Spleen (tissue), 11 donors: Measurements from ENCODE around the gene ATXN10. TPM values are rescaled to one million over a fixed set of nuclear protein-coding genes. Genes with fewer than 3 reads are reported as not detected.

Source experiments
- DNase-seq: peaks from one replicate; pipeline ENCODE4 v3.0.0-alpha.2; 2020
- H3K27ac ChIP-seq, 8 donors: fragments of 200-600 bp; sonication (generic) in 7 of 8; 1 replicate in 4 of 8; 2 replicates in 4 of 8; pipeline versions ENCODE4 v1.5.0 to v1.8.0; 2016 to 2021; ENCODE audit warnings: inconsistent platforms in 4 of 8, mild to moderate bottlenecking in 4 of 8, moderate library complexity in 1 of 8
- H3K27me3 ChIP-seq, 7 donors: fragments of 200-600 bp; sonication (generic) in 6 of 7; replicated peaks in 1 of 7; 1 replicate in 4 of 7; 2 replicates in 3 of 7; pipeline versions ENCODE4 v1.5.0 to v1.8.0; 2016 to 2021; ENCODE audit warnings: inconsistent platforms in 3 of 7, mild to moderate bottlenecking in 1 of 7
- H3K36me3 ChIP-seq, 6 donors: fragments of 200-600 bp; sonication (generic) in 5 of 6; 1 replicate in 4 of 6; 2 replicates in 2 of 6; pipeline versions ENCODE4 v1.5.0 to v1.8.0; 2016 to 2021; ENCODE audit warnings: inconsistent platforms in 2 of 6
- H3K4me1 ChIP-seq, 6 donors: fragments of 200-600 bp; sonication (generic) in 5 of 6; 1 replicate in 3 of 6; 2 replicates in 3 of 6; pipeline versions ENCODE4 v1.5.0 to v1.8.0; 2016 to 2021; ENCODE audit warnings: inconsistent platforms in 3 of 6
- H3K4me3 ChIP-seq, 8 donors: fragments of 200-600 bp; sonication (generic) in 7 of 8; 1 replicate in 4 of 8; 2 replicates in 4 of 8; pipeline versions ENCODE4 v1.5.0 to v1.8.0; 2016 to 2021; ENCODE audit warnings: inconsistent platforms in 4 of 8, mild to moderate bottlenecking in 4 of 8, moderate library complexity in 2 of 8
- H3K9me3 ChIP-seq, 8 donors: fragments of 200-600 bp; sonication (generic) in 7 of 8; 1 replicate in 4 of 8; 2 replicates in 4 of 8; pipeline versions ENCODE4 v1.5.0 to v1.8.0; 2016 to 2021; ENCODE audit warnings: inconsistent platforms in 4 of 8
- POLR2A ChIP-seq, 3 donors: fragments of 450-650 bp; IDR thresholded peaks; one replicate each; pipeline ENCODE4 v1.5.1; 2017; ENCODE audit warnings: antibody characterized with exemption in 3 of 3, mild to moderate bottlenecking in 1 of 3
- POLR2AphosphoS5 ChIP-seq, 3 donors: sonication (generic); formaldehyde crosslinking; IDR thresholded peaks; one replicate each; pipeline ENCODE4 v1.5.1; 2017; ENCODE audit warnings: antibody characterized with exemption in 3 of 3
- WGBS, 5 donors: extraction: QIAGEN DNeasy Blood & Tissue Kit in 3 of 5; methylation state at CpG; one replicate each; pipeline versions ENCODE4 v1.1.5 to v1.1.7; 2013 to 2018; 5-methylcytosine and 5-hydroxymethylcytosine counted together
- intact Hi-C: fragments of 100-400 bp; cut with DNase I; formaldehyde crosslinking; loops from one replicate; pipeline ENCODE4 v1.15.0; 2023; ENCODE audit warnings: low total_unique reads
- polyA plus RNA-seq, 3 donors: library from polyadenylated mRNA; stranded (reverse); fragments of 200-250 nt; gene quantifications; one replicate each; pipeline ENCODE4 v1.2.1, GENCODE V29; 2013
- total RNA-seq, 7 donors: library from RNA; depleted of rRNA in 3 of 7; stranded (reverse); fragments of >200 nt in 3 of 7; fragmentation: NEBNext Ultra II Directional in 4 of 7; extraction: Animal tissue kit (Norgen Biotek cat#: 25700) in 4 of 7; gene quantifications; one replicate each; pipeline versions ENCODE4 v1.1.0 to v1.2.1, GENCODE V29; 2016 to 2021
- TF ChIP-seq, protein P1 (sequence below), 11 experiments: fragments of 200-600 bp in 7 of 11; fragments of 450-650 bp in 4 of 11; sonication (generic) in 4 of 11; IDR thresholded peaks in 8 of 11; conservative IDR thresholded peaks in 3 of 11; 1 replicate in 7 of 11; 2 replicates in 4 of 11; pipeline versions ENCODE4 v1.4.0 to v1.8.0; 2016 to 2021; ENCODE audit warnings: antibody characterized with exemption in 11 of 11, inconsistent platforms in 4 of 11, mild to moderate bottlenecking in 1 of 11
- donor health status: healthy with polysubstance abuse.
- donor health status: DM: no; HTN: no; CAD: no; lungs with moderate emphysema.
- donor health status: DM: no; HTN: no; CAD: no.
- donor health status: Bipolar disorder and iron deficiency.
- donor health status: healthy.
- donor health status: DM: no; HTN: no; CAD: no.
- donor health status: DM: yes; HTN: yes; CAD: no.

ATXN10 gene
- total and polyA plus RNA-seq, 10 donors = 46.1 to 119 (median 84.6) TPM

DNA sequence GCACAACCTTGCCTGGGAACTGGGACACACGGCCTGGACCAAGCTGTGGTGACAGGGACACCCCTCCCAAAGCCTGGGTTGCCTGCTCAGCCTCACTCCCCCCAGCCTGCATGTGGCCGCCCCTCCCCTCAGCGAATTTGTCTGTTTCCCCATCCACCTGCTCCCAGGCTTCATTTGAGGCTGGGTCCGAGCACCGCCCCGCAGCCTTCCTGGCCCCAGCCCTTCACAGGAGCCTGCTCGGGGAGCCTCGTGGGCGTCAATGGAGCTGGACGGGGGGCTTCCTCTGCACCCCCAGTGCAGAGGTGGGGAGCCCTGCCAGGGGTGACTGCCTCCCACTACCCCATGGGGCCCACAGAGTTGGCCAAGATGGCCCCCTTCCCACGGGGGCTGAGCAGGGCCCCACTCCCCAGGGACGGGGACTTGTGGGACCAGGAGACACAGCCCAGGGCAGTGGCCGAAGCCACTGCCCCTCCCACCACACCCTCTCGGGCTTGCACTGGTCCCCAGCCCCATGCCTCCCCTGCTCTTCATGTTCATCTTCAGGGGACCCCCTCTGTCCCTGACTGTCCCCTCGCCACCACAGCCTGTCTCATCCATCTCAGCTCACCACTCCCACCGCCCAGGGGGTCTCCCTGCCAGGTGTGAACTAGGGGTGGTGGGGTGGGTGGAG is 213.7 kb downstream of the ATXN10 start:
- Histone ChIP-seq H3K36me3 (no peaks in the 10 kb centered on the region), H3K4me1 (peaks cover 0 to 9% (median 3%) of the 10 kb centered on the region in 6 donors), H3K4me3 (no peak overlapping the region), H3K27me3 (peaks cover 0 to 94% (median 67%) of the 10 kb centered on the region in 7 donors), H3K9me3 (no peaks in the 10 kb centered on the region), H3K27ac (no peak overlapping the region)
- peak; percentile 47 for DNase-seq
- TF ChIP-seq POLR2AphosphoS5 (IDR thresholded peaks at IDR 0.05) = no peak
- TF ChIP-seq, protein P1, sequence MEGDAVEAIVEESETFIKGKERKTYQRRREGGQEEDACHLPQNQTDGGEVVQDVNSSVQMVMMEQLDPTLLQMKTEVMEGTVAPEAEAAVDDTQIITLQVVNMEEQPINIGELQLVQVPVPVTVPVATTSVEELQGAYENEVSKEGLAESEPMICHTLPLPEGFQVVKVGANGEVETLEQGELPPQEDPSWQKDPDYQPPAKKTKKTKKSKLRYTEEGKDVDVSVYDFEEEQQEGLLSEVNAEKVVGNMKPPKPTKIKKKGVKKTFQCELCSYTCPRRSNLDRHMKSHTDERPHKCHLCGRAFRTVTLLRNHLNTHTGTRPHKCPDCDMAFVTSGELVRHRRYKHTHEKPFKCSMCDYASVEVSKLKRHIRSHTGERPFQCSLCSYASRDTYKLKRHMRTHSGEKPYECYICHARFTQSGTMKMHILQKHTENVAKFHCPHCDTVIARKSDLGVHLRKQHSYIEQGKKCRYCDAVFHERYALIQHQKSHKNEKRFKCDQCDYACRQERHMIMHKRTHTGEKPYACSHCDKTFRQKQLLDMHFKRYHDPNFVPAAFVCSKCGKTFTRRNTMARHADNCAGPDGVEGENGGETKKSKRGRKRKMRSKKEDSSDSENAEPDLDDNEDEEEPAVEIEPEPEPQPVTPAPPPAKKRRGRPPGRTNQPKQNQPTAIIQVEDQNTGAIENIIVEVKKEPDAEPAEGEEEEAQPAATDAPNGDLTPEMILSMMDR (IDR thresholded peaks at IDR 0.05 in 8 of 11, conservative IDR thresholded peaks at IDR 0.05 in 3 of 11) = no peak
- TF ChIP-seq POLR2A (IDR thresholded peaks at IDR 0.05) = no peak
- WGBS, 5 donors = 72 to 89% (median 79%) methylated on average over 13 to 16 of the region's 16 CpGs
- intact Hi-C loops = no loop called here

DNA sequence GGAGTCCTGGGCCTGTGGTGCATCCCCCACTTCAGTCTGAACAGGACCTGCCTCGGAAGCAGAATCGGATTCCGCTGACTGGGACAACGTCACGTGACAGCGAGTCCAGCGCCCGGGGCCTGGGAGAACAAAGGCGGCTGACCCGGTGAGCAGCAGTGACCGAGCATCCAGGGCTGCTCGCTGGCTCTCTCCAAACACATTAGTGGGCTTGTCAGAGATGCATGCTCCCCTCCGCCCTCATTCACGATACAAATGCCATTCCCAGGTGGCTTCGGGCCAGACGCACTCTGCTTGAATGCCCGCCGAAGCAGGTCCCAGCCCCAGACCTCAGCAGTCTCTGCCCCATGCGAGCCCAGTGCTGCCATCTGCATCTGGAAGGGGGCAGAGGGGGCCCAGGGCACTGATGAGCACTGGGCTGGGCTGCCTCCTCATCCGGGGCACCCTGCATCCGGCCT is 214.3 kb downstream of the ATXN10 start:
- peak; percentile 67 for DNase-seq
- no peak overlapping the region for H3K4me3 ChIP-seq
- intact Hi-C loops = no loop called here
- peaks cover 0 to 3% (median under 1%) of the 10 kb centered on the region in 6 donors for H3K4me1 ChIP-seq
- no peak for TF ChIP-seq POLR2AphosphoS5 (IDR thresholded peaks at IDR 0.05)
- TF ChIP-seq, protein P1 (IDR thresholded peaks at IDR 0.05 in 8 of 11, conservative IDR thresholded peaks at IDR 0.05 in 3 of 11) = no peak
- no peak for TF ChIP-seq POLR2A (IDR thresholded peaks at IDR 0.05)
- H3K27ac ChIP-seq = no peak overlapping the region
- H3K9me3 ChIP-seq = no peaks in the 10 kb centered on the region
- WGBS, 5 donors = 67 to 82% (median 78%) methylated on average over 9 to 21 of the region's 21 CpGs
- H3K27me3 ChIP-seq = peaks cover 0 to 91% (median 60%) of the 10 kb centered on the region in 7 donors
- H3K36me3 ChIP-seq = no peaks in the 10 kb centered on the region

DNA sequence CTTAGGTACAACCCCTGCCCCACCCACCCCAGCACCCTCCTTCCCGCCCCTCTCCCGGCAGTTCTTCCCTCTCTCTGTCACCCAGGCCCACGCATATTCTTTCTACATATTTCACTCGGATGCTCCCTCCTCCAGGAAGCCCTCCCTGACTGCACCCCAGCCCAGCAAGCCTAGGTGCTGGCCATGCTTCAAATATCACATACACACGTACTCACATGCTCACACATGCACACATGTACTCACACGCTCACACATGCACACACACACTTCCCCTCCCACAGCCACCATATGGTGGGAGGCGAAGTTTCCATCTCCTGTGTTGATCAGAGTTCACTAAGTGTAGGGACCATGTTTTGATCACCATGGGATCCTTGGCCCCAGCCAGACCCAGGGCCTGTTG is 214.9 kb downstream of the ATXN10 start:
- intact Hi-C loops = no loop called here
- DNase-seq = peak; percentile 21

More for the DNA sequence above, 214.9 kb downstream of the ATXN10 start:
- Histone ChIP-seq H3K27me3 (peaks cover 0 to 91% (median 57%) of the 10 kb centered on the region in 7 donors), H3K36me3 (no peaks in the 10 kb centered on the region), H3K4me1 (no peaks in the 10 kb centered on the region), H3K27ac (no peak overlapping the region), H3K4me3 (no peak overlapping the region), H3K9me3 (no peaks in the 10 kb centered on the region)
- TF ChIP-seq, protein P1 (IDR thresholded peaks at IDR 0.05 in 8 of 11, conservative IDR thresholded peaks at IDR 0.05 in 3 of 11) = no peak
- TF ChIP-seq POLR2A (IDR thresholded peaks at IDR 0.05) = no peak
- no peak for TF ChIP-seq POLR2AphosphoS5 (IDR thresholded peaks at IDR 0.05)
- WGBS, 5 donors = 86 to 93% (median 89%) methylated on average over 5 to 7 of the region's 7 CpGs
